Gastroesophageal sphincter (tissue), 3 donors: ENCODE results near the gene COL4A6.

Source experiments
- CTCF ChIP-seq, 4 experiments: fragments of 200-600 bp in 2 of 4; fragments of 450-650 bp in 2 of 4; sonication (generic) in 1 of 4; IDR thresholded peaks; one replicate each; pipeline ENCODE4 v1.5.1; 2017 to 2019; ENCODE audit warnings: antibody characterized with exemption in 4 of 4, mild to moderate bottlenecking in 2 of 4, moderate library complexity in 2 of 4
- EP300 ChIP-seq: sonication (generic); formaldehyde crosslinking; IDR thresholded peaks from one replicate; pipeline ENCODE4 v1.6.1; 2017; ENCODE audit warnings: antibody characterized with exemption, mild to moderate bottlenecking
- POLR2A ChIP-seq, 2 donors: fragments of 450-650 bp; IDR thresholded peaks; one replicate each; pipeline ENCODE4 v1.6.1; 2017; ENCODE audit warnings: antibody characterized with exemption in 2 of 2, mild to moderate bottlenecking in 2 of 2, moderate library complexity in 1 of 2
- POLR2AphosphoS5 ChIP-seq: sonication (generic); formaldehyde crosslinking; IDR thresholded peaks from one replicate; pipeline ENCODE4 v1.6.1; 2017; ENCODE audit warnings: antibody characterized with exemption

- TF ChIP-seq CTCF (IDR thresholded peaks at IDR 0.05) (no peak), POLR2A (IDR thresholded peaks at IDR 0.05) (no peak), EP300 (no peak), POLR2AphosphoS5 (no peak)
Observed at GRCh38 chrX:108186811-108187210, 251.4 kb downstream of the COL4A6 start.
